Measurements from ENCODE around the gene EDNRA. TPM values are rescaled to one million over a fixed set of nuclear protein-coding genes. Genes with fewer than 3 reads are reported as not detected.

EDNRA gene
- total and polyA plus RNA-seq, 2 of the 4 experiments (the other 2 are of a cell fraction), result 3.8 to 6.5 TPM

DNA sequence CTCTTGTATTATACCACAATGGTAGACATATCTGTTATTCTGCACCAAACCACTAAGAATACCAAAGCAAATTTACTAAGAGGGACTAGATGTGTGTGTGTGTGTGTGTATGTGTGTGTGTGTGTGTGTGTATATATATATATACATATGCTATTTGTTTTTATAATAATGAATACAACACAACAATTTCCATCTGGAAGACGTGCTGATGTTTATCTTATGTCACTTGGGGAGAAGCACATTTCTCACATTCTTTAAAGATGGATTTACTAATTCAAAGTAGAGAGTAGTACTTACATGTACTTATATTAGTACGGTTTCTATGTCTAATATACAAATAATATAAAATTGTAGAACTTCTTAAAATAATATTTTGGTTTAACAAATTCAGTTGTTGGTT, 52.0 kb downstream of the EDNRA start:
- dilution Hi-C loops (cut with HindIII; ENCODE audit: low sequenced_read_pairs, unreplicated experiment) (no loop called here), intact Hi-C loops (cut with micrococcal nuclease) (no loop called here), in situ Hi-C loops (cut with MboI; ENCODE audit: low sequenced_read_pairs) (no loop called here)
- no peak overlapping the region for H3K23ac ChIP-seq (ENCODE audit: low read depth, low read length)
- WGBS, 2 experiments (ENCODE audit: extremely low coverage in 2 of 2, insufficient read length in 1 of 2), result no CpG with 5 or more reads among the region's 2 CpGs
- no peak overlapping the region for H2BK20ac ChIP-seq (ENCODE audit: low read depth, low read length)
- no peak overlapping the region for H2AFZ ChIP-seq (replicated peaks; ENCODE audit: low read length, poor library complexity)
- no peak overlapping the region for H4K8ac ChIP-seq (ENCODE audit: low read depth in 2 of 2, low read length in 2 of 2)
- CTCF ChIA-PET, result no interaction called here
- H3K4me1 ChIP-seq (ENCODE audit: control insufficient read depth, insufficient read depth, low read length), result no peaks in the 10 kb centered on the region
- BruUV-seq (replicated peaks), result no TSS peak
- H3K27ac ChIP-seq (ENCODE audit: insufficient read depth, low read length), result no peak overlapping the region
- no peak overlapping the region for H3K4ac ChIP-seq (ENCODE audit: low read depth, low read length)
- no peak overlapping the region for H2AK5ac ChIP-seq (ENCODE audit: low read depth, low read length)
- H4K20me1 ChIP-seq (ENCODE audit: insufficient read depth, low read length), result no peaks in the 10 kb centered on the region
- H3K9ac ChIP-seq (ENCODE audit: low read depth, low read length), result no peak overlapping the region
- no peak overlapping the region for H4K5ac ChIP-seq (ENCODE audit: low read depth, low read length)
- no peak overlapping the region for H3K18ac ChIP-seq (ENCODE audit: low read depth, low read length)
- H4K91ac ChIP-seq (ENCODE audit: insufficient read depth, low read depth, low read length), result no peak overlapping the region
- ATAC-seq (ENCODE audit: low read depth) (no peak), DNase-seq (no peak)
- H3K27me3 ChIP-seq (ENCODE audit: control insufficient read depth, insufficient read depth, low read length), result no peaks in the 10 kb centered on the region
- no peak overlapping the region for H2AK9ac ChIP-seq (replicated peaks; ENCODE audit: low read depth, low read length, poor library complexity)
- peaks cover 0 to 4% of the 10 kb centered on the region in 2 experiments; a peak in 1 of 4 replicates for H3K79me1 ChIP-seq (ENCODE audit: low read depth in 1 of 2, low read length in 2 of 2)
- no peak for TF ChIP-seq NFE2L2 (IDR thresholded peaks at IDR 0.05; ENCODE audit: low read depth, low read length)
- no peak for TF ChIP-seq CEBPB (IDR thresholded peaks at IDR 0.05; ENCODE audit: low read depth, low read length)
- no peak for TF ChIP-seq MAFK (IDR thresholded peaks at IDR 0.05; ENCODE audit: low read depth, low read length)
- no peak for TF ChIP-seq RAD21 (IDR thresholded peaks at IDR 0.05; ENCODE audit: low read length)
- 0 out of 2 replicates have a peak overlapping the region, but pooled peaks have one; percentile 21 for H3K14ac ChIP-seq (replicated peaks; ENCODE audit: low read depth, low read length)
- POLR2A ChIA-PET (ENCODE audit: unreplicated experiment), result no interaction called here
- no peak overlapping the region for H2BK120ac ChIP-seq (ENCODE audit: low read depth, low read length)
- H3K4me3 ChIP-seq (ENCODE audit: insufficient read depth, low read depth, low read length), result no peak overlapping the region
- peaks cover 9% of the 10 kb centered on the region; the same call in 1 of the 2 replicates for H3K36me3 ChIP-seq (ENCODE audit: control insufficient read depth, insufficient read depth, low read length)
- H3K4me2 ChIP-seq (ENCODE audit: low read depth, low read length), result no peak overlapping the region
- no peak overlapping the region for H2BK5ac ChIP-seq (ENCODE audit: low read depth, low read length, poor library complexity, severe bottlenecking)
- no peak overlapping the region for H2BK15ac ChIP-seq (ENCODE audit: low read depth, low read length)
- H3K9me3 ChIP-seq (ENCODE audit: control insufficient read depth, insufficient read depth, low read length), result no peaks in the 10 kb centered on the region
- H3K56ac ChIP-seq (ENCODE audit: extremely low read depth, insufficient read depth, low read length), result no peak overlapping the region
- no peaks in the 10 kb centered on the region; the same call in 1 of the 2 replicates for H3K9me1 ChIP-seq (ENCODE audit: insufficient read depth, low read length)

Data from IMR-90 (cell line).